Loucy (cell line): Measurements from ENCODE around the gene RAD51B.

Source experiments
- H2AFZ ChIP-seq: fragments of 200-600 bp; sonication (generic); 2 replicates; pipeline ENCODE4 v1.6.0; 2016; ENCODE audit warnings: antibody characterized with exemption, mild to moderate bottlenecking, low read length, moderate library complexity
- H3F3A ChIP-seq: fragments of 200-600 bp; 2 replicates; pipeline ENCODE4 v1.6.0; 2016; ENCODE audit warnings: antibody characterized with exemption, low read depth, mild to moderate bottlenecking
- H3K27me3 ChIP-seq: fragments of 200-600 bp; sonication (generic); 2 replicates; pipeline ENCODE4 v1.6.1; 2014; ENCODE audit warnings: low read length, mild to moderate bottlenecking; ENCODE audit not compliant: insufficient read depth, poor library complexity, severe bottlenecking
- H3K36me3 ChIP-seq: fragments of 200-600 bp; sonication (generic); 2 replicates; pipeline ENCODE4 v1.6.1; 2016; ENCODE audit warnings: low read length; ENCODE audit not compliant: insufficient read depth
- H3K4me1 ChIP-seq: fragments of 200-600 bp; sonication (generic); 2 replicates; pipeline ENCODE4 v1.5.1; 2014; ENCODE audit warnings: low read length, mild to moderate bottlenecking; ENCODE audit not compliant: insufficient read depth, poor library complexity, severe bottlenecking
- H3K4me2 ChIP-seq: fragments of 200-600 bp; sonication (generic); 2 replicates; pipeline ENCODE4 v1.6.0; 2014; ENCODE audit warnings: antibody characterized with exemption, low read length, low read depth, mild to moderate bottlenecking; ENCODE audit not compliant: poor library complexity, severe bottlenecking
- H3K4me3 ChIP-seq: fragments of 200-600 bp; sonication (generic); 2 replicates; pipeline ENCODE4 v1.5.1; 2014; ENCODE audit warnings: low read length, mild to moderate bottlenecking, mixed read lengths; ENCODE audit not compliant: poor library complexity, severe bottlenecking
- H3K79me2 ChIP-seq: fragments of 200-600 bp; sonication (generic); 2 replicates; pipeline ENCODE4 v1.6.1; 2014; ENCODE audit warnings: low read length; ENCODE audit not compliant: insufficient read depth
- H3K9ac ChIP-seq: fragments of 200-600 bp; sonication (generic); 2 replicates; pipeline ENCODE4 v1.6.0; 2014; ENCODE audit warnings: mild to moderate bottlenecking, low read depth, low read length, moderate library complexity; ENCODE audit not compliant: poor library complexity, severe bottlenecking
- H3K9me2 ChIP-seq: fragments of 200-600 bp; sonication (generic); replicated peaks from 2 replicates; pipeline ENCODE4 v1.6.1; 2016; ENCODE audit warnings: low read depth, low read length, mixed read lengths
- H3K9me3 ChIP-seq: fragments of 200-600 bp; sonication (generic); 2 replicates; pipeline ENCODE4 v1.6.1; 2014; ENCODE audit warnings: mild to moderate bottlenecking, antibody characterized with exemption, low read length, low read depth; ENCODE audit not compliant: insufficient read depth
- H4K20me1 ChIP-seq: fragments of 200-600 bp; sonication (generic); 2 replicates; pipeline ENCODE4 v1.6.0; 2014; ENCODE audit warnings: antibody characterized with exemption, low read length, mild to moderate bottlenecking; ENCODE audit not compliant: insufficient read depth, poor library complexity, severe bottlenecking
- CTCF ChIP-seq: fragments of 200-600 bp; sonication (generic); conservative IDR thresholded peaks from 2 replicates; pipeline ENCODE4 v1.5.1; 2014; ENCODE audit warnings: mild to moderate bottlenecking, antibody characterized with exemption, low read length
- EZH2phosphoT487 ChIP-seq: fragments of 200-600 bp; IDR thresholded peaks from 2 replicates; pipeline ENCODE4 v1.6.1; 2018; ENCODE audit warnings: antibody characterized with exemption, mild to moderate bottlenecking, moderate library complexity, borderline replicate concordance

RAD51B gene

GRCh38 chr14:68521961-68522509 is 702.5 kb downstream of the RAD51B start:
- no peaks in the 10 kb centered on the region for H3K79me2 ChIP-seq
- H2AFZ ChIP-seq, result no peak overlapping the region
- H3K9ac ChIP-seq, result no peak overlapping the region
- no peaks in the 10 kb centered on the region for H3K9me2 ChIP-seq
- no peaks in the 10 kb centered on the region for H3K36me3 ChIP-seq
- no peaks in the 10 kb centered on the region for H4K20me1 ChIP-seq
- no peak overlapping the region for H3K4me2 ChIP-seq
- no peaks in the 10 kb centered on the region for H3F3A ChIP-seq
- no peaks in the 10 kb centered on the region for H3K4me1 ChIP-seq
- TF ChIP-seq EZH2phosphoT487, result no peak
- no peak for TF ChIP-seq CTCF
- H3K27me3 ChIP-seq, result no peaks in the 10 kb centered on the region
- no peak overlapping the region for H3K4me3 ChIP-seq
- H3K9me3 ChIP-seq, result no peaks in the 10 kb centered on the region

GRCh38 chr14:68522510-68523325 is 703.1 kb downstream of the RAD51B start:
- H3K36me3 ChIP-seq, result no peaks in the 10 kb centered on the region
- H3K79me2 ChIP-seq, result no peaks in the 10 kb centered on the region
- no peak overlapping the region for H3K4me2 ChIP-seq
- H3K27me3 ChIP-seq, result no peaks in the 10 kb centered on the region
- no peaks in the 10 kb centered on the region for H3K9me2 ChIP-seq
- H3K4me1 ChIP-seq, result no peaks in the 10 kb centered on the region
- H4K20me1 ChIP-seq, result no peaks in the 10 kb centered on the region
- no peaks in the 10 kb centered on the region for H3F3A ChIP-seq
- H3K4me3 ChIP-seq, result no peak overlapping the region
- no peak for TF ChIP-seq CTCF
- TF ChIP-seq EZH2phosphoT487, result no peak
- H2AFZ ChIP-seq, result no peak overlapping the region
- no peaks in the 10 kb centered on the region for H3K9me3 ChIP-seq
- no peak overlapping the region for H3K9ac ChIP-seq

GRCh38 chr14:68523326-68523610 is 703.7 kb downstream of the RAD51B start:
- H3K4me2 ChIP-seq, result no peak overlapping the region
- H3K9ac ChIP-seq, result no peak overlapping the region
- H3F3A ChIP-seq, result no peaks in the 10 kb centered on the region
- no peaks in the 10 kb centered on the region for H3K9me2 ChIP-seq
- H3K27me3 ChIP-seq, result no peaks in the 10 kb centered on the region
- H3K9me3 ChIP-seq, result no peaks in the 10 kb centered on the region
- H2AFZ ChIP-seq, result no peak overlapping the region
- H3K4me3 ChIP-seq, result no peak overlapping the region
- no peaks in the 10 kb centered on the region for H3K36me3 ChIP-seq
- no peaks in the 10 kb centered on the region for H3K4me1 ChIP-seq
- H3K79me2 ChIP-seq, result no peaks in the 10 kb centered on the region
- no peaks in the 10 kb centered on the region for H4K20me1 ChIP-seq
- no peak for TF ChIP-seq CTCF
- no peak for TF ChIP-seq EZH2phosphoT487
